Endometrial microvascular endothelial cells (primary cell): ENCODE results near the gene LRRC57. TPM values are rescaled to one million over a fixed set of nuclear protein-coding genes. Genes with fewer than 3 reads are reported as not detected.

Source experiments
- in situ Hi-C: cut with HindIII; loops from 2 replicates; pipeline ENCODE4 v1.10.0; 2017; ENCODE audit warnings: low sequenced_read_pairs, low pct_unique_long_range_greater_than_20kb; ENCODE audit errors: inconsistent ontology term
- total RNA-seq: library from RNA; depleted of rRNA; stranded (reverse); fragments of >200 nt; gene quantifications from one replicate; pipeline ENCODE4 v1.2.3, GENCODE V29; 2015; ENCODE audit errors: inconsistent ontology term

Gene LRRC57
- total RNA-seq, 1 donor from 2014 or later = 22.3 TPM

GRCh38 chr15:42495361-42496212, 53.0 kb downstream of the LRRC57 start, which contains the start of gene SNAP23:
Gene SNAP23, plus strand, starts transcription at chr15:42495634. Its CDS starts 16,213 bp downstream, at chr15:42511847.
- in situ Hi-C loops = no loop called here

- in situ Hi-C loops = no loop called here
Measured at GRCh38 chr15:42494998-42495360, 53.6 kb downstream of the LRRC57 start.

DNA sequence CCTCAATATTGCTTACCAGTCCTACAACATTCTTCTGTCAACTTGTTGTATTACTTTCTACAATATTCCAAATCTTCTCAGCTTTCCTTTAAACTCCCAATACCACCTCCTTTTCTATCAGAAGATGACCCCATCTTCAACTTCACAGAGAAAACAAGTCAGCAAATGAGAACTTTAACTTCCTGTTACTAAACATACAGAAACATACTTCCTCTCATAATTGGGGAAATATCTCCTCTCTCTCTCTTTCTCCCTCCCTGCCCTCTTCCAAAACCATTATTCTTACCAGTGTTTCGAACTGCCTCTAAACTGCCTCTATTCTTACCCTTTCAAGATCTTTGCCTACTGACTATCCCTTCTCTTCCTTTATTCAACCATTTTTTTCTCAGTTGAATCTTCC, 54.9 kb downstream of the LRRC57 start:
- in situ Hi-C loops = no loop called here

GRCh38 chr15:42491539-42492225, 56.9 kb downstream of the LRRC57 start:
- in situ Hi-C loops = no loop called here

- in situ Hi-C loops = no loop called here
Measured at GRCh38 chr15:42490671-42491538, 57.7 kb downstream of the LRRC57 start, which contains the start of gene ZNF106. Gene ZNF106, minus strand, starts transcription at chr15:42491141. Its CDS starts 18,852 bp downstream, at chr15:42472289.

GRCh38 chr15:42490291-42490670, 58.3 kb downstream of the LRRC57 start:
- in situ Hi-C loops = no loop called here

Other genes with a start within 250 kb of the LRRC57 start
- 0.09 TPM for gene CAPN3, start 189.3 kb downstream of the LRRC57 start, total RNA-seq
- 43.7 TPM for gene ZNF106, start 57.7 kb downstream of the LRRC57 start, total RNA-seq
- gene SNAP23, start 53.2 kb downstream of the LRRC57 start, total RNA-seq = 147 TPM
- gene HAUS2, start within 50 bp of the LRRC57 start, total RNA-seq = 54.8 TPM
- gene STARD9, start 26.8 kb upstream of the LRRC57 start, total RNA-seq = 3.2 TPM
- gene CDAN1, start 188.3 kb upstream of the LRRC57 start, total RNA-seq = 16.6 TPM